Measurements from ENCODE around the gene PRKCE. TPM values are rescaled to one million over a fixed set of nuclear protein-coding genes. Genes with fewer than 3 reads are reported as not detected.

The PRKCE gene
- total and polyA plus RNA-seq, 2 donors (not counting 1 experiment from before 2014, with no cell fraction given), result 23.6 to 271 TPM

- intact Hi-C loops (cut with micrococcal nuclease), result no loop called here
- ChIA-PET POLR2A (interaction anchor here (0.6 kb wide), 1 partner anchor 1766 kb away, joined by 5 read pairs; no protein-coding TSS in a partner anchor), CTCF (interaction anchor here (0.6 kb wide), 1 partner anchor 94 kb away, joined by 4 read pairs; no protein-coding TSS in a partner anchor)
- Histone ChIP-seq H3K79me2 (ENCODE audit: control insufficient read depth, insufficient read depth, low read length) (peaks cover 71% of the 10 kb centered on the region), H3K9ac (ENCODE audit: low read length) (no peak overlapping the region), H3K4me1 (ENCODE audit: control insufficient read depth in 2 of 2, insufficient read depth in 2 of 2, low read length in 2 of 2) (peaks cover 13 to 34% of the 10 kb centered on the region in 2 donors), H4K20me1 (ENCODE audit: control insufficient read depth, insufficient read depth, low read length, poor library complexity, severe bottlenecking) (peaks cover 25% of the 10 kb centered on the region), H3K4me2 (replicated peaks; ENCODE audit: low read depth, low read length, poor library complexity, severe bottlenecking) (no peak overlapping the region), H2AFZ (ENCODE audit: insufficient read depth, low read depth, low read length, poor library complexity, severe bottlenecking) (no peak overlapping the region), H3K4me3 (ENCODE audit: control extremely low read depth in 1 of 5, extremely low read depth in 1 of 5, insufficient read depth in 1 of 5, low read depth in 2 of 5, low read length in 4 of 5) (no peak overlapping the region), H3K9me3 (ENCODE audit: control extremely low read depth in 1 of 3, control insufficient read depth in 2 of 3, insufficient read depth in 1 of 3, low read length in 2 of 3) (no peaks in the 10 kb centered on the region), H3K27me3 (replicated peaks in 1 of 4; ENCODE audit: control extremely low read depth in 1 of 4, control insufficient read depth in 3 of 4, insufficient read depth in 4 of 4, low read length in 3 of 4) (no peaks in the 10 kb centered on the region), H3K36me3 (replicated peaks in 1 of 2; ENCODE audit: control extremely low read depth in 1 of 2, control insufficient read depth in 1 of 2, extremely low read depth in 1 of 2, insufficient read depth in 2 of 2, low read length in 1 of 2) (peaks cover 0 to 9% of the 10 kb centered on the region in 2 experiments), H3K27ac (ENCODE audit: low read length in 2 of 2) (no peak overlapping the region)
- Mint-ChIP-seq H3K4me3 (no peak overlapping the region), H3K27ac (no peak overlapping the region), H3K27me3 (no peaks in the 10 kb centered on the region), H3K9me3 (ENCODE audit: insufficient read depth) (no peaks in the 10 kb centered on the region), H3K4me1 (peaks cover 47% of the 10 kb centered on the region)
- TF ChIP-seq EZH2 (IDR thresholded peaks at IDR 0.05; ENCODE audit: borderline replicate concordance, insufficient read depth, low read depth, low read length, poor library complexity, severe bottlenecking) (no peak), CTCF (IDR thresholded peaks at IDR 0.05) (no peak)
- DNase-seq (no peak), ATAC-seq (ENCODE audit: low read depth) (no peak)
- 95% methylated on average over 3 of the region's 3 CpGs for WGBS (ENCODE audit: insufficient coverage)
Observed at GRCh38 chr2:45898819-45899218, 247.3 kb downstream of the PRKCE start.

- Histone ChIP-seq H3K4me2 (replicated peaks; ENCODE audit: low read depth, low read length, poor library complexity, severe bottlenecking) (no peak overlapping the region), H3K9ac (ENCODE audit: low read length) (no peak overlapping the region), H2AFZ (ENCODE audit: insufficient read depth, low read depth, low read length, poor library complexity, severe bottlenecking) (no peak overlapping the region), H3K79me2 (ENCODE audit: control insufficient read depth, insufficient read depth, low read length) (peaks cover 70% of the 10 kb centered on the region), H3K27me3 (replicated peaks in 1 of 4; ENCODE audit: control extremely low read depth in 1 of 4, control insufficient read depth in 3 of 4, insufficient read depth in 4 of 4, low read length in 3 of 4) (no peaks in the 10 kb centered on the region), H3K27ac (ENCODE audit: low read length in 2 of 2) (no peak overlapping the region), H4K20me1 (ENCODE audit: control insufficient read depth, insufficient read depth, low read length, poor library complexity, severe bottlenecking) (peaks cover 21% of the 10 kb centered on the region), H3K9me3 (ENCODE audit: control extremely low read depth in 1 of 3, control insufficient read depth in 2 of 3, insufficient read depth in 1 of 3, low read length in 2 of 3) (no peaks in the 10 kb centered on the region), H3K4me1 (ENCODE audit: control insufficient read depth in 2 of 2, insufficient read depth in 2 of 2, low read length in 2 of 2) (peaks cover 11 to 31% of the 10 kb centered on the region in 2 donors), H3K36me3 (replicated peaks in 1 of 2; ENCODE audit: control extremely low read depth in 1 of 2, control insufficient read depth in 1 of 2, extremely low read depth in 1 of 2, insufficient read depth in 2 of 2, low read length in 1 of 2) (peaks cover 0 to 9% of the 10 kb centered on the region in 2 experiments), H3K4me3 (ENCODE audit: control extremely low read depth in 1 of 5, extremely low read depth in 1 of 5, insufficient read depth in 1 of 5, low read depth in 2 of 5, low read length in 4 of 5) (no peak overlapping the region)
- H3K9me3 Mint-ChIP-seq (ENCODE audit: insufficient read depth), result no peaks in the 10 kb centered on the region
- H3K4me3 Mint-ChIP-seq, result no peak overlapping the region
- POLR2A ChIA-PET, result no interaction called here
- no peak for TF ChIP-seq CTCF (IDR thresholded peaks at IDR 0.05)
- no peak for TF ChIP-seq EZH2 (IDR thresholded peaks at IDR 0.05; ENCODE audit: borderline replicate concordance, insufficient read depth, low read depth, low read length, poor library complexity, severe bottlenecking)
- H3K27ac Mint-ChIP-seq, result no peak overlapping the region
- DNase-seq, result no peak
- WGBS (ENCODE audit: insufficient coverage), result 100% methylated on average over 3 of the region's 5 CpGs
- peaks cover 47% of the 10 kb centered on the region for H3K4me1 Mint-ChIP-seq
- no peak for ATAC-seq (ENCODE audit: low read depth)
- intact Hi-C loops (cut with micrococcal nuclease), result no loop called here
- CTCF ChIA-PET, result no interaction called here
- H3K27me3 Mint-ChIP-seq, result no peaks in the 10 kb centered on the region
Observed at GRCh38 chr2:45899926-45900325, 248.5 kb downstream of the PRKCE start.
